ENCODE measurements around the gene CDV3. TPM values are rescaled to one million over a fixed set of nuclear protein-coding genes. Genes with fewer than 3 reads are reported as not detected.

Gene CDV3
- total RNA-seq, 2 experiments from 2014 or later, result 193 to 263 TPM

Other genes with a start within 250 kb of the CDV3 start
- 1 to 10 TPM; 1.2 to 2.1 TPM for gene BFSP2, start 173.6 kb upstream of the CDV3 start, total RNA-seq
- gene TOPBP1, start 88.3 kb downstream of the CDV3 start, total RNA-seq, result 100 to 1,000 TPM; 103 to 108 TPM
- under 1 TPM; 0.16 to 0.91 TPM for gene TF, start 172.7 kb downstream of the CDV3 start, total RNA-seq
- gene SRPRB, start 232.1 kb downstream of the CDV3 start, total RNA-seq, result 10 to 100 TPM; 44.2 to 61.3 TPM

Data from activated CD8-positive, alpha-beta memory T cell treated with anti-CD3 and anti-CD28 coated beads, Interleukin-2, amount 10 ng/mL, durations not matched to agents 7 days and 5 days (primary cell).